Astrocyte (in vitro differentiated cells and primary cell): ENCODE data around the gene PTGR3.

Experiments used
- EZH2 ChIP-seq: IDR thresholded peaks from 2 replicates; pipeline ENCODE4 v1.6.1; 2012; ENCODE audit warnings: mild to moderate bottlenecking, low read length, inconsistent platforms; ENCODE audit not compliant: insufficient read depth
- TF ChIP-seq, protein P1 (sequence below): IDR thresholded peaks from 2 replicates; pipeline ENCODE4 v1.5.1; 2011; ENCODE audit warnings: low read depth, mild to moderate bottlenecking, inconsistent platforms, low read length, moderate library complexity; ENCODE audit not compliant: insufficient read depth

DNA sequence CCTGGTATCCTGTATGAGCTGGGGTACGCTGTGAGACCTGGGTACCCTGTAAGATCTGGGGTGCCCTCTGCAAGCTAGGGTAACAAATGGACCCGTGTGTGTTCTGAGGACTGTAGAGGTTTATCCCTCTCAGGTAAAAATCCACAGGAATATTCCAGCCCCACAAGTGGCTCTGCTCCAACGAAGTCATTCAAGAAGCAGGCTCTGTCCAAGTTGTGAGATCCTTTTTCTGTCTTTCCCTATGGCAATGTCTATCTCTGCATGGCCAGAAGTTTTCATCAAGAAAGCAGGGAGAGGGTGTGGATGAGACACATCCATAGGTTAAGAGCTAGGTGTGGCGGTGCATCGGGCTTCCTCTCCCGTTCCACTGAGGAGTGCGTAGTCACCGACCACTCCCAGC lies 43.0 kb downstream of the PTGR3 start:
- TF ChIP-seq, protein P1, sequence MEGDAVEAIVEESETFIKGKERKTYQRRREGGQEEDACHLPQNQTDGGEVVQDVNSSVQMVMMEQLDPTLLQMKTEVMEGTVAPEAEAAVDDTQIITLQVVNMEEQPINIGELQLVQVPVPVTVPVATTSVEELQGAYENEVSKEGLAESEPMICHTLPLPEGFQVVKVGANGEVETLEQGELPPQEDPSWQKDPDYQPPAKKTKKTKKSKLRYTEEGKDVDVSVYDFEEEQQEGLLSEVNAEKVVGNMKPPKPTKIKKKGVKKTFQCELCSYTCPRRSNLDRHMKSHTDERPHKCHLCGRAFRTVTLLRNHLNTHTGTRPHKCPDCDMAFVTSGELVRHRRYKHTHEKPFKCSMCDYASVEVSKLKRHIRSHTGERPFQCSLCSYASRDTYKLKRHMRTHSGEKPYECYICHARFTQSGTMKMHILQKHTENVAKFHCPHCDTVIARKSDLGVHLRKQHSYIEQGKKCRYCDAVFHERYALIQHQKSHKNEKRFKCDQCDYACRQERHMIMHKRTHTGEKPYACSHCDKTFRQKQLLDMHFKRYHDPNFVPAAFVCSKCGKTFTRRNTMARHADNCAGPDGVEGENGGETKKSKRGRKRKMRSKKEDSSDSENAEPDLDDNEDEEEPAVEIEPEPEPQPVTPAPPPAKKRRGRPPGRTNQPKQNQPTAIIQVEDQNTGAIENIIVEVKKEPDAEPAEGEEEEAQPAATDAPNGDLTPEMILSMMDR: no peak
- no peak for TF ChIP-seq EZH2
